Measurements from ENCODE around the gene SLC3A2. TPM values are rescaled to one million over a fixed set of nuclear protein-coding genes. Genes with fewer than 3 reads are reported as not detected.
A peak's percentile ranks its signal among the peaks of the same experiment; 100 is the strongest.
"Not testable (repeated sequence)": the region's sequence is repeated elsewhere in the genome, so short reads cannot be mapped to it uniquely, and the experiment has no call there.

SLC3A2 gene
- total and polyA plus RNA-seq, 2 donors, result 69.1 to 96.6 TPM

GRCh38 chr11:62840721-62841360 lies 39.9 kb upstream of the SLC3A2 start:
- peak in 3 of 9 donors; percentile 38 to 67 (median 56) for DNase-seq (ENCODE audit: low read depth in 6 of 9, low spot score in 9 of 9)
- under 1% methylated on average over 41 of the region's 41 CpGs for WGBS
- not testable (repeated sequence) for H3K36me3 ChIP-seq (ENCODE audit: control insufficient read depth in 2 of 2, insufficient read depth in 2 of 2, low read length in 1 of 2); H3K9me3 ChIP-seq (ENCODE audit: control insufficient read depth in 2 of 2, insufficient read depth in 1 of 2, low read length in 1 of 2); H3K27me3 ChIP-seq (ENCODE audit: control insufficient read depth in 2 of 2, insufficient read depth in 1 of 2, low read length in 1 of 2)
- H3K4me1 ChIP-seq (ENCODE audit: control insufficient read depth in 2 of 2, insufficient read depth in 2 of 2, low read length in 2 of 2), result peaks cover 9 to 27% of the 10 kb centered on the region in 2 donors
- peak overlapping the region; percentile 70 to 85 for H3K4me3 ChIP-seq (ENCODE audit: low read length in 2 of 2)
- H3K27ac ChIP-seq (ENCODE audit: low read depth in 1 of 2, low read length in 1 of 2), result peak overlapping the region; percentile 98 to 99

DNA sequence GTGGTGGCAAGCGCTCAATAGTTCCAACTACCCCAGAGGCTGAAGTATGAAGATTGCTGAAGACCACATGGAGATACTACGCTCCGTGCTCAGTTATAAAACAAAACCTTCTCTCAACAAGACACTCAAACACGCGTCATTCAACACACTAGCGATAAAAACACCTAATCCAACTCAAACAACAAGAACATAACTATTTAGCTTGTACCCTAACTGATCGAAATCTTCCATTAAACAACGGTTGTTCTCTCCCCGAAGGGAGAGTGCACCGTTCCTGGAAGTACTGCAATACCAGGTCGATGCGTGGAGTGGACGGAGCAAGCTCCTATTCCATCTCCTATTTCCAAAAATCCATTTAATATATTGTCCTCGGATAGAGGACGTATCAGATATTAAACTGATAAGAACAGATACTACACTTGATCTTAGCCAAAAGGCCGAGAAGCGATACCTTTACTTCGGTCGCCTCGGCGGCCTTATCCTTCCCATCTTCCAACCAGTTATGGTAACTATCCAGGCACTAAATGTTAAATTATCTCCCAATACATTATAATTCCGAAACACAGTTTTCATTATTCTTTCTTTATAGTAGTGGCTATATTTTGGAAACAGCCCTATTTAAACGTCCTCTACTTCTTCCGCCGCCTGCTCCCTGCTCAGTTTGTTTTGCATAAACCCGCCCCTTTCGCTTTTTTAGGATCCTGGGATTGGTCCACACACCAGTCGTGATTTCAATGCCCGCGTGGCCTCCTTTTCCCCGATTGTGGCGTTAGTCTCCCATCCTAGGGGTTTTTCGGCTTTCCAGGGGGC lies 39.1 kb upstream of the SLC3A2 start:
- Histone ChIP-seq H3K4me3 (ENCODE audit: low read length in 2 of 2) (peak overlapping the region; percentile 70 to 85), H3K36me3 (ENCODE audit: control insufficient read depth in 2 of 2, insufficient read depth in 2 of 2, low read length in 1 of 2) (peaks cover 0 to 2% of the 10 kb centered on the region in 2 donors), H3K9me3 (ENCODE audit: control insufficient read depth in 2 of 2, insufficient read depth in 1 of 2, low read length in 1 of 2) (no peaks in the 10 kb centered on the region), H3K27ac (ENCODE audit: low read depth in 1 of 2, low read length in 1 of 2) (peak overlapping the region; percentile 98 to 99), H3K27me3 (ENCODE audit: control insufficient read depth in 2 of 2, insufficient read depth in 1 of 2, low read length in 1 of 2) (no peaks in the 10 kb centered on the region), H3K4me1 (ENCODE audit: control insufficient read depth in 2 of 2, insufficient read depth in 2 of 2, low read length in 2 of 2) (peaks cover 9 to 27% of the 10 kb centered on the region in 2 donors)
- peak; percentile 79 to 97 (median 90) for DNase-seq (ENCODE audit: low read depth in 6 of 9, low spot score in 9 of 9)
- under 1% methylated on average over 33 of the region's 33 CpGs for WGBS

DNA sequence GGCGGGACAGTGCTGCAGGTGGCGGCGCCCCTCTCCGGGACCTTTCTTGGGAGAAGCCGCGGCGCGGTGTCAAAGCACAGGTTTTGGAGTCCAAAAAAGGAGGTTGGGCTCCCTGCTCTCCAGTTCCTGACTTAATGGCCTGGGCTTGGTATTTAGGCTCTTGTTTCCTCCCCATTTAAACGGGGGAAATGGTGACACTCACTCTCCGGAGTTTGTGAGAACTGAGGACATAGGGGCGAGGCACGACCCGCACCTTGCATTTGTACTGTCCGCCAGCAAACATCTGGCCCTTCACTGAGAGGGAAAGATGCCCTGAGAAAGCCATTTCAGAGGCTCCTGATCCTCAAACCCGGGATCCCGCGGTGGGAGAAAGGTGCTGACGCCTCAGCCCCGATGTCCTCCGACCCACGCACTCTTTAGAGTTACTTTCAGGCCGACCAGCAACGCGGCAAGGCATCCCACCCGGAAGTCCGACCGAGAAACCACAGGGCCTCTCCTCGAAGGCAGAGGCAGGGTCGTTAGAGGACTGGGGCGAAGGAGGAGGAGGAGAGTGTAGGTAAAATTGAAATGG lies 38.4 kb upstream of the SLC3A2 start:
- WGBS, result 2% methylated on average over 30 of the region's 30 CpGs
- peak in 2 of 9 donors; percentile 28 to 37 for DNase-seq (ENCODE audit: low read depth in 6 of 9, low spot score in 9 of 9)
- peak overlapping the region; percentile 98 to 99 for H3K27ac ChIP-seq (ENCODE audit: low read depth in 1 of 2, low read length in 1 of 2)

GRCh38 chr11:62842891-62843290 lies 37.8 kb upstream of the SLC3A2 start:
- not testable (repeated sequence) for DNase-seq (ENCODE audit: low read depth in 6 of 9, low spot score in 9 of 9); H3K36me3 ChIP-seq (ENCODE audit: control insufficient read depth in 2 of 2, insufficient read depth in 2 of 2, low read length in 1 of 2); H3K9me3 ChIP-seq (ENCODE audit: control insufficient read depth in 2 of 2, insufficient read depth in 1 of 2, low read length in 1 of 2); H3K27me3 ChIP-seq (ENCODE audit: control insufficient read depth in 2 of 2, insufficient read depth in 1 of 2, low read length in 1 of 2)
- Histone ChIP-seq H3K4me1 (ENCODE audit: control insufficient read depth in 2 of 2, insufficient read depth in 2 of 2, low read length in 2 of 2) (peaks cover 9 to 27% of the 10 kb centered on the region in 2 donors), H3K27ac (ENCODE audit: low read depth in 1 of 2, low read length in 1 of 2) (peak overlapping the region; percentile 3 to 98), H3K4me3 (ENCODE audit: low read length in 2 of 2) (peak overlapping the region in 1 of 2 donors; percentile 75)
- WGBS, result 87% methylated on average over 9 of the region's 9 CpGs

More for the DNA sequence above, 38.4 kb upstream of the SLC3A2 start:
- Histone ChIP-seq H3K4me1 (ENCODE audit: control insufficient read depth in 2 of 2, insufficient read depth in 2 of 2, low read length in 2 of 2) (peaks cover 9 to 27% of the 10 kb centered on the region in 2 donors), H3K36me3 (ENCODE audit: control insufficient read depth in 2 of 2, insufficient read depth in 2 of 2, low read length in 1 of 2) (no peaks in the 10 kb centered on the region), H3K4me3 (ENCODE audit: low read length in 2 of 2) (peak overlapping the region; percentile 70 to 75), H3K27me3 (ENCODE audit: control insufficient read depth in 2 of 2, insufficient read depth in 1 of 2, low read length in 1 of 2) (no peaks in the 10 kb centered on the region), H3K9me3 (ENCODE audit: control insufficient read depth in 2 of 2, insufficient read depth in 1 of 2, low read length in 1 of 2) (no peaks in the 10 kb centered on the region)

- Histone ChIP-seq H3K9me3 (ENCODE audit: control insufficient read depth in 2 of 2, insufficient read depth in 1 of 2, low read length in 1 of 2) (no peaks in the 10 kb centered on the region), H3K36me3 (ENCODE audit: control insufficient read depth in 2 of 2, insufficient read depth in 2 of 2, low read length in 1 of 2) (no peaks in the 10 kb centered on the region), H3K27ac (ENCODE audit: low read depth in 1 of 2, low read length in 1 of 2) (peak overlapping the region in 1 of 2 donors; percentile 25), H3K4me3 (ENCODE audit: low read length in 2 of 2) (no peak overlapping the region), H3K27me3 (ENCODE audit: control insufficient read depth in 2 of 2, insufficient read depth in 1 of 2, low read length in 1 of 2) (no peaks in the 10 kb centered on the region), H3K4me1 (ENCODE audit: control insufficient read depth in 2 of 2, insufficient read depth in 2 of 2, low read length in 2 of 2) (peaks cover 9 to 22% of the 10 kb centered on the region in 2 donors)
- DNase-seq (ENCODE audit: low read depth in 6 of 9, low spot score in 9 of 9), result no peak
- WGBS, result 97% methylated on average over 3 of the region's 3 CpGs
Measured at GRCh38 chr11:62843466-62843865, 37.2 kb upstream of the SLC3A2 start.

DNA sequence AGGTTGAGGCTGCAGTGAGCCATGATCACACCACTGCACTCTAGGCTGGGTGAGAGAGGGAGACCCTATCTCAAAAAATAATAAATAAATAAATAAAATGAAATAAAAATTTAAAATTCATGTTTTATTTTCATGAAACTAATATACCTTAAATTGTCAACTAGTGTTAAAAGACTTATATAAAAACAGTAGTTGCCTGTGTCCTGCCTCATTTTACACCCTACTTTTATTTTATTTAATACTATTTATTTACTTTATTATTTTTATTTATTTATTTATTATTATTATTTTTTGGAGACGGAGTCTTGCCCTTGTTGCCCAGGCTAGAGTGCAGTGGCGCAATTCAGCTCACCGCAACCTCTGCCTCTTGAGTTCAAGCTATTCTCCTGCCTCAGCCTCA lies 36.5 kb upstream of the SLC3A2 start:
- H3K4me3 ChIP-seq (ENCODE audit: low read length in 2 of 2), result no peak overlapping the region
- H3K4me1 ChIP-seq (ENCODE audit: control insufficient read depth in 2 of 2, insufficient read depth in 2 of 2, low read length in 2 of 2), result peaks cover 4 to 16% of the 10 kb centered on the region in 2 donors
- no peaks in the 10 kb centered on the region for H3K27me3 ChIP-seq (ENCODE audit: control insufficient read depth in 2 of 2, insufficient read depth in 1 of 2, low read length in 1 of 2)
- no peaks in the 10 kb centered on the region for H3K36me3 ChIP-seq (ENCODE audit: control insufficient read depth in 2 of 2, insufficient read depth in 2 of 2, low read length in 1 of 2)
- no peak overlapping the region for H3K27ac ChIP-seq (ENCODE audit: low read depth in 1 of 2, low read length in 1 of 2)
- no peaks in the 10 kb centered on the region for H3K9me3 ChIP-seq (ENCODE audit: control insufficient read depth in 2 of 2, insufficient read depth in 1 of 2, low read length in 1 of 2)
- 100% methylated on average over 3 of the region's 3 CpGs for WGBS
- DNase-seq (ENCODE audit: low read depth in 6 of 9, low spot score in 9 of 9), result no peak

DNA sequence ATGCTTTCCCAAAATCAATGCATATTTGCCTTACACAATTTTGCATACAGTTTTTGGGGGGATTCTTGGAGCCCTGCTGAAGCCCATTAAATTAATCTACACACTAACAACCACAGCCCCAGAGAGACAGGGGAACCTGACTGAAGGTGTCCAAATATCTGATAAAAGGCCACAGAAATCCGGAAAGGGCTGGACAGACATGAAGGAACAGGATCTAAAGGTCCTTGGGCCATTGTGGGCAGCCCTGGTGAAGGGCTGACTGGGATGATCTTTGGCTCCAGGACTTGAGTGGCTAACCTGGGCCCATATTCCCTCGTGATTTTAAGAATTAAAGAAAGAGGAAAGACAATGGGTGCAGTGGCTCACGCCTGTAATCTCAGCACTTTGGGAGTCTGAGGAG lies 34.5 kb upstream of the SLC3A2 start:
- Histone ChIP-seq H3K27ac (ENCODE audit: low read depth in 1 of 2, low read length in 1 of 2) (no peak overlapping the region), H3K27me3 (ENCODE audit: control insufficient read depth in 2 of 2, insufficient read depth in 1 of 2, low read length in 1 of 2) (no peaks in the 10 kb centered on the region), H3K36me3 (ENCODE audit: control insufficient read depth in 2 of 2, insufficient read depth in 2 of 2, low read length in 1 of 2) (peaks cover 2 to 3% of the 10 kb centered on the region in 2 donors), H3K9me3 (ENCODE audit: control insufficient read depth in 2 of 2, insufficient read depth in 1 of 2, low read length in 1 of 2) (no peaks in the 10 kb centered on the region), H3K4me3 (ENCODE audit: low read length in 2 of 2) (no peak overlapping the region), H3K4me1 (ENCODE audit: control insufficient read depth in 2 of 2, insufficient read depth in 2 of 2, low read length in 2 of 2) (peaks cover 4 to 12% of the 10 kb centered on the region in 2 donors)
- WGBS, result 98% methylated on average over 3 of the region's 3 CpGs
- no peak for DNase-seq (ENCODE audit: low read depth in 6 of 9, low spot score in 9 of 9)

DNA sequence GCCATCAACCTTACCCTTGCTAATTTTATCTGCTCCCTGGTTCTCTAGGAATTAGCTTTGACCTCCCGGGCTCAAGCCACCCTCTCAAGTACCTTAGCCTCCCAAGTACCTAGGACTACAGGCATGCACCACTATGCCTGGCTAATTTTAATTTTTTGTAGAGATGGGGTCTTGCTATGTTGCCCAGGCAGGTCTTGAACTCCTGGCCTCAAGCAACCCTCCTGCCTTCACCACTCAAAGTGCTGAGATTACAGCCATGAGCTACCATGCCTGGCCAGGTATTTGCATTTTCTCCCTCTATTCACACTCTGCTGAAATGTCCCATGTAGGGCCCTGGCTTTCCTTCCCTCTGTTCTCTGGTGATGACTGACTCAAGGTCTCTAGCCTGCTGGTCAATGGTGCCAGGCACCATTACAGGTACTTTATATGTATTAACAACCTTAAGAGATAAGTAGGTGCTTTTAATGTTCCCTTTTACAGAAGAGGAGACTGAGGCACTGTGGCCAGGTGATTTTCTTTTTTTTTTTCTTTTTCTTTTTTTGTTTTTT lies 32.9 kb upstream of the SLC3A2 start:
- Histone ChIP-seq H3K27me3 (ENCODE audit: control insufficient read depth in 2 of 2, insufficient read depth in 1 of 2, low read length in 1 of 2) (no peaks in the 10 kb centered on the region), H3K9me3 (ENCODE audit: control insufficient read depth in 2 of 2, insufficient read depth in 1 of 2, low read length in 1 of 2) (no peaks in the 10 kb centered on the region), H3K4me3 (ENCODE audit: low read length in 2 of 2) (no peak overlapping the region), H3K27ac (ENCODE audit: low read depth in 1 of 2, low read length in 1 of 2) (no peak overlapping the region), H3K4me1 (ENCODE audit: control insufficient read depth in 2 of 2, insufficient read depth in 2 of 2, low read length in 2 of 2) (peaks cover 0 to 2% of the 10 kb centered on the region in 2 donors), H3K36me3 (ENCODE audit: control insufficient read depth in 2 of 2, insufficient read depth in 2 of 2, low read length in 1 of 2) (peaks cover 18% of the 10 kb centered on the region in 2 donors)
- 98% methylated on average over 1 of the region's 1 CpG for WGBS
- no peak for DNase-seq (ENCODE audit: low read depth in 6 of 9, low spot score in 9 of 9)

All from thymus (tissue), 11 donors.